NCI-H2196 treated with DMSO at 0.1 percent for 48 hours (cell line): ENCODE measurements around the gene PTGIS.

Source experiments
- DNase-seq: peaks from one replicate; lab custom pipeline; 2025; ENCODE audit not compliant: unreplicated experiment; lab: John Stamatoyannopoulos, UW

Gene PTGIS

DNA sequence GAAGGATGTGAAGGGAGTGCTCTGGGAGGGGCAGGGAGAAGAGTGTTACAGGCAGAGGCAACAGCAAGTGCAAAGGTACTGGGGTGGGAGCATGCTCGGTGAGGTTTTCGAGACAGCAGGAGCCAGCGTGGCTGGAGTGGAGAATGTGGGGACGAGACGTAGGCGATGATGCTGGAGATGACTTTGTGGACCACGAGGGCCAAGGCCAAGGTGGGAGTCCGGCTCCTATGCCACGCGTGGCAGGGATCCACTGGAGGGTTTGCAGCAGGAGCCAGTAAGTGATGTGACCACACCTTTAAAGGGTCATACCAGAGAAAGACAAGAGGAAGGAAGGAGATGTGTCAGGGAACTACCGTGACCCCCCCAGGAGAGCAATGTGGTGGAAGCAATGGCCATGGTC is 7.3 kb downstream of the PTGIS start:
- no peak for DNase-seq

DNA sequence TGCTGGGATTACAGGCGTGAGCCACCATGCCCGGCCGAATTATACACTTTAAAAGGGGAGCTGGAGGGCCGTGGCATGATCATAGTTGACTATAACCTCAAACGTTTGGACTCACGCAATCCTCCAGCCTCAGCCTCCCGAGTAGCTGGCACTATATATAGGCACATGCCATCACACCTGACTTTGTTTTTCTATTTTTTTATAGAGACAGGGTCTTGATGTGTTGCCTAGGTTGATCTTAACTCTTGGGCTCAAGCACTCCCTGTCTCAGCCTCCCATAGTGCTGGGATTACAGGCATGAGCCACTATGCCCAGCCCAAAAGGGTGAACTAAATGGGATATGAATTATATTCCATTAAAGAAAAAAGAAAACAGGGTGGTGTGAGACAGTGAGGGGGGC is 7.8 kb downstream of the PTGIS start:
- no peak for DNase-seq

DNA sequence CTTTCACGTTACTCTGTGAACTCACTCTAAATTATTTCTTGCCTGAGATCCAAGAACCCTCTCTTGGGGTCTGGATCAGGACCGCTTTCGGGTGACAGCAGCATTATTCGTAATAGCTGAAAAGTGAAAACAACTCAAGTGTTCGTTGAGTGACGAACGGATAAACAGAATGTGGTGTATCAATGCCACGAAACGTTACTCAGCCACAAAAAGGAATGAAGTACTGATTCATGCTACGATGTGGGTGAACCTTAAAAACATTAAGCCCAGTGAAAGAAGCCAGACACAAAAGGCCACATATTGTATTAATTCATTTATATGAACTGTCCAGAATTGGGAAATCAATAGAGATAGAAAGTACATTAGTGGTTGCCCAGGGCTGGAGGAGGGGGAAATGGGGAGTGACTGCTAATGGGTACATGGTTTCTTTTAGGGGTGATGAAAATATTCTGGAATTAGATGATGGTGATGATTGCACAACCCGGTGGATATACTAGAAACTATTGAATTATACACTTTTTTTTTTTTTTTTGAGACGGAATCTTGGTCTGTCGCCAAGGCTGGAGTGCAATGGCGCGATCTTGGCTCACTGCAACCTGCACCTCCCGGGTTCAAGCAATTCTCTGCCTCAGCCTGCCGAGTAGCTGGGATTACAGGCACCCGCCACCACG is 8.4 kb downstream of the PTGIS start:
- DNase-seq = no peak

DNA sequence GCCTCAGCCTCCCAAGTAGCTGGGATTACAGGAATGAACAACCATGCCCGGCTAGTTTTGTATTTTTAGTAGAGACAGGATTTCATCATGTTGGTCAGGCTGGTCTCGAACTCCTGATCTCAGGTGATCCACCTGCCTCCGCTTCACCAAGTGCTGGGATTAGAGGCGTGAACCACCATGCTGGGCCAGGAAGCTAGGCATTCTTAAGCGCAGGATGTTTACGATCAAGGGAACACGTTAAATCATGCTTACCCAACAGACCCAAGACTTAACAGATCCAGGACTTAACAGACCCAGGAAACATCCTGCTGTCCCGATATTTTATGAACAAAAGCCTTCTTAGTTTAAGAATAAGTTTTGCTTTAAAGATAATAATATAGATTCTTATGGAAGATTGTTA is 9.1 kb downstream of the PTGIS start:
- DNase-seq = no peak

DNA sequence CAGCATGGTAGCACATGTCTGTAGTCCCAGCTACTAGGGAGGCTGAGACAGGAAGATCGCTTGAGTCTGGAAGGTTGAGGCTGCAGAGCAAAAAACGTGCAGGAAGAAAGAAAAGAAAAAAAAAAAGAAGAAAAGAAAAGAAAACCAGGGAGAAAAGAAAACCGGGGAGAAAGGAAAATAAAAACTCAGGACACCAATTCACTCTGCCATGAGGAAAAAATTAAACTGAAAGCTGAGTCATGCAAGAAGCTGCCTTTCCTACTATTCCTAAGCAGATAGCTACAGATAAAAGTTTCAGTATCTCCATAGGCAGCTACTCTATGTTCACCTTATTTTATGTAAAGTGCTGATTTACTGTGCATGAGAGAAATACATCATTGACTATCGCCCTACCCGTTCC is 10.5 kb downstream of the PTGIS start:
- DNase-seq = no peak

DNA sequence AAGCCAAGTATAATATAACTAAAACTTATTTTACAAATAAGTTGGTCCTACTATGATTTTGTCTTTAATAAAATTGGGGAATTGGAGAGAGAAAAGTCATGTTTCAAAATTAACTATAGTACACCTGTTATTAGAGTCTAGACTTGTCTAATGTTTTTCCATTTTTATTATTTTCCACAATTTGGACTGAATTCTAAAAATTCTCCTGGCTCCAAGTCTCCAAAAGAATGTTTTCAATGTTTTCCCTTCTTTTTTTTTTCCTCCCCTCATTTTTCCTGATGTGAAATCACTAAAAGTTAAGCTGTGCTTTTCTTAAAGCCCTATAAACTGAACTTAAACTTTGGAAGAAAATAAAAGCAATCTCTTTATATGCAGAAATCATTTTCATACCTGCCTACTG is 11.3 kb downstream of the PTGIS start:
- DNase-seq = no peak

DNA sequence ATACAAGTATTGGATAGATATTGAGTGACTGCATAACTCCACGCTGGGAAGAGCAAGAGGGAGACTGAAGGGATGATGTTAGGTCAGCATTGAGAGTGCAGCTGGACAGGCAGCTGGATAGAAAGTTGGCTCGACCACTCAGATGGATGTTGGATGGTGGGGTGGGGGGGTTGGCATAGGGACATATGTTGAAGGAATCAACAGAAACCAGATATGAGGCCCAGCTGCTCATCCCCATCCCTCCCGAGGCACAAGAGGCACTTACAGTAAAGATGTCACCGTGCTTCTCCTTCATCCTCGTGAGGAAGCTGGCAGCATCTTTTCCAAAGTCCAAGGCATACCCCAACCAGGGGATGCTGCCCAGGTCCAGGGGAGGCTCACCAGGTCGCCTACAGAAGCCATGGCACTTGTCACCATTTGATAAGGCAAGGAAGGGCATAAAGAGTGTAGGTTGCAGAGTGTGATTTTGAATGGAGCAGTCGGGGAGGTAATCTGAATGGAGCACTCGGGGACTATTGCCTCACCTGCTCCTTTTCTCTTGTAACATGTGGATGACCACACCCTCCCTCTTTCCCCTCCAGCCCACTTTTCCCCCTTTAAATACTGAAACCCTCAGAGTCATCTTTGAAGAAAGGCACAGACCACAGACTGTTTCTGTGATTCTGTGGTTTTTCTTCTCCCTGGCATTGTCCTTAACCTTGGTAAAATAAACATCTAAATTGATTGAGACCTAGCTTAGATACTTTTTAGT is 18.0 kb downstream of the PTGIS start:
- no peak for DNase-seq

DNA sequence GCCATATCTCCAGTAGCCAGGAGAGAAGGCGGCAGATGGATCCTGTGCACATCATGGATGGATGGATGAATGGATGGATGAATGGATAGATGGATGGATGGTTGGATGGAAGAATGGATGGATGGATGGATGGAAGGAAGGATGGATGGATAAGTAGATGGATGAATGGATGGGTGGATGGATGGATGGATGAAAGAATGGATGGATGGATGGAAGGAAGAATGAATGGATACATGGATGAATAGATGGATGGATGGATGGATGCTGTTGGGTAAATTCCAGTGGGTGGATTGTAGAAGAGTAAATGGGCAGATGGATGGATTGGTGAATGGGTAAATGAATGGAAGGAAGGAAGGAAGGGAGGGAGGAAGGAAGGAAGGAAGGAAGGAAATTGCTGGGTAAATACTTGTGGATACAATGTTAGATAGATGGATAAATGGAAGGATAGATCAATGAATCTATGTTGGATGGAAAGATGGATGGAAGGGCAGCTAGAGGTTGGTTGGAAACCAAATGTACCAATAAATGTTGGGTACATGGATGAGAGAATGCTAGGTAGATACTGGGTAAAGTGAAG is 19.5 kb downstream of the PTGIS start:
- DNase-seq = no peak

DNA sequence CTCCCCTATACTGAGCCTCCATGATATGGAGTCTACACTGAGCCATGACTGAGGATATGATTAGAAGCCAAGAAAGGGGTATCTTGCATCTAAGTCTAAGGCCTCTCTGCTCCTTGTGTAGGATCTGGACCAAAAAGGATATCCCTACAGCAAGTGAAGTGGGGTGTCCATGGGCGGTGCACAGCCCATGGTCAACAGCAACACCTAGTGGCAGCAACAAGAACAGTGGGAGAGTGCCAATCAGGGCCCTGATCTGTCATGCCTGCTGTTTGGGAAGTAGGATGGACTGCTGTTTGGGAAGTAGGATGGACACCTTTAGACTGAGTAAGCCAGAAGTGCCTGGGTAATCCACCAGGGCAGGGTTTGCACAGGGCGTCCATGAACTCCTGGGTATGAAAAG is 22.4 kb downstream of the PTGIS start:
- no peak for DNase-seq

DNA sequence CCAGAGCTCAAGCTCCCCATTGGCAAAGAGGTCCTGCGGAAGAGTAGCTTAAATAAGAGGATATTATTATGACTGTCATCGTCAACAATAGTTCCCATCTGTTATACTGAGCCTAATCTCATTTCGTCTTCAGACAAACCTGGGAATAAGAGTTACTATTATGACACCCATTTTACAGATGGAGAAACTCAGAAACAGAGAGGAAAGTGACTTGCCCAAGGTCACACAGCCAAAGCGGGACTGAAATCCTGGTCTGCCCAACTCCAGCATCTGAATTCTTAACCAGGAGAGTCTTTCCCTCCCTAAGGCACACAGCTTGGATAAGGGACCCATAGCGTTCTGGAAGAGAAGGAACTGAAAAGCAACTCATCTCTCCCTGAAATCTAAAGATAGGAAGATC is 23.4 kb downstream of the PTGIS start:
- no peak for DNase-seq

DNA sequence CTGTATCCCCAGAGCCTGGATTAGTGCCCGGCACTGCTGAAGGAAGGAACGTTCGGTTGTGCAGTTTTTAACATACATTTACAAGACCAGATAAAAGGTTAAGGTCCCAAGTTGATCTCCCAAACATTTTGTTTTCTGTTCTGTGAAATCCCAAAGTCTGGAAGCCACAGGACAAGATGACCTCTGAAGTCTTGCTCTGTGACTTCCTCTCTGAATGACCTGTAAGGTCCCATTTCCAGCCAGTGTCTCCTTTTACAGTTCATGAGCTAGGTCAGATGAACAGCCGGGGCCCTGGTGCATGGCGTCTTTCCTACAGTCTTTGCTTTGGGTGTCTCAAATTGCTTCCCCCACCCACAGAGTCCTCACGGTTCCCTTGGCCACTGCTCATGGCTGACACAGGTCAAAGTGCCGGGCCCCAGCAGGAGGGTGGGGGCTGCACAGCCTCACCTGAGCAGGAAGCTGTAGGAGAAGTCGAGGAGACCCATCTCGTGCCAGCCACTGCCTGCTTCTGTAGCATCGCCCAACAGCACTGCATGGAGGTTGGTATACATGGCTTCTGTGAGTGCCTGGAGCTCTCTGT is 24.0 kb downstream of the PTGIS start:
- DNase-seq = no peak

DNA sequence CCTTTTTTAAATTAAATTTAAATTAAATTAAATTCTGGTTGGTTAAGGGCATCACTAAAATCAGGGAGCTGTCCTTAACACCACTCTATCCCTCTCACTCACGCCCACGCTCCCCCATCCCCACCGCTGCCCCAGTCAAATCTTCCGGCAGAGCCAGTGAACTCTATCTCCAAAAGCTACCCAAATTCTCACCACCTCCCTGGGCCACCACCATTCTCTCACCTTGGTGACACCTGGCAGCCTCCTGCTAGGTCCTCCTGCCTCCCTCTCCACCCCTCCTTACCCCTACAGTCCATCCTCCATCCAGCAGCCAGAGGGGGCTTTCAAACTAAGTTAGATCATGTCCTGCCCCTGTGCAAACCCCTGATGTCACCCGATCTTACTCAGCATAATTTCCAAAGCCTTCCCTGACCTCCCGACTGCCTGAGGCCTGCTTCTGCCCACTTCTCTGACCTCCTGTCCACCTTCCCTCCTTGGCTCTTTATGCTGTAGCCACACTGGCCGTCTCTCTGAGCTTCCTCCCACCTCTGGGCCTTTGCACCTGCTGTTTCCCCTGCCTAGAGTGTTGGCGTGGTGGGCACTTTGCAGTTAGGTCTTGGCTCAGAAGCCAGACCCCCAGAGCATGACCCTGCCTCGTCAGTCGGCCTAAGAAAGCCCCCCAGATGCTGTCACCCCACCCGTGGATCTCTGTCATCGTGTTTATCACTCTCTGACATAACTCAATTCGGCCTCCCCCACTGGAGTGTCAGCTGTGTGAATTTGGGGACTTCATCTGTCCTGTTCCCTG is 24.7 kb downstream of the PTGIS start:
- DNase-seq = no peak

DNA sequence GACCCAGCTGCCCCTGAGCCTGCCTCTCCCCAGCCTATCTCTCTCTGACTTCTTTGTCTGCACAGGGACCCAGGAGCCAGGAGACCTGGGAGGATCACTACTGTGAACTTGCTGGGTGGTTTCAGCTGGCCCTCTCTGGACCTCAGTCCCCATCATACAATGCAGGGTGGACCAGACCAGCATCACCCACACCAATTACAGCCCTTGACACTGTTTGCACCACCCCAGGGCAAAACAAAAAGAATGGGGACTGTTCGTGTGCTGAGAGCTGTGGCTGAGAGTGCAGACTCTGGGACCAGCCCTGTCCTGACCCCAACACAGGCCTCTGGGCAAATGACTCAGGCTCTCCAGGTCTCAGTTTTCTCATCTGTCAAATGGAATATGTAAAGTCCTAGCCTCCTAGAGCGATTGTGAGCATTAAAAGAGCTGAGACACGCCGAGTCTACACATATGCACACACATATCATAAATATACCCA is 25.4 kb downstream of the PTGIS start:
- DNase-seq = no peak

DNA sequence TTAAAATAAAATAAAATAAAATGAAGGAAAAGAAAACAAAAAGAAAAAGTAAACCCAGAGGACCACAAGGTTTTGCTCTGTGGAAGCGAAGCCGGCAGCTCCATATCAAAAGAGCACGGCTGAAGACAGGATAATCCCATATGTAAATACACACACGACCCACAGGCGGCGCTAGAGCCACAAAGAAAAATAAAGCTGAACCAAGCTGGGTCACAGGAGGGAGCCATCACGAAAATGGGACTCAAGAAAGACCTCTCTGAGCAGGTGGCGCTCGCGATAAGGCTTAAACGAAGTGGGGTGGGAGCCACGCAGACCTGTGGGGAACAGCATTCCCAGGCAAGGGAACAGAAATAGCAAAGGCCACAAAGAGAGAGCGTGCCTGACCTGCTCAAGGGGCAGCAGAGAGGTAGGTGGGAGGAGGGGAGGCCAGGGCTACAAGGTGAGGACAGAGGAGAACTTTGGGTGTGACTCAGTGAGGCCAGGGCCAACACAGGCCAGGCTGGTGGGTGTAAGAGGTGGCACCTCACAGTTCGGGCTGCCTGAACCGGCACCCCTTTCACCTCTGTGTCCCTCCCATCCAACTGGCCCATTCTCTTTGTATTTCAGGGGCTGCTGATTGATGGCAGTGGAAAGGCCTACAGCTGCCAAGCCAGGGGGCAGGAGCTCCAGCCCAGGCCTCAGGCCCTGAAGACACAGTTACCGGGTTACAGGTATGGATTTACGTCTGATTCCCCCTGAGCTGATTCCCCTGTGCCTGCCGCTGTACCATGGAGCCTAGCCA is 26.0 kb downstream of the PTGIS start:
- DNase-seq = peak; percentile 48

DNA sequence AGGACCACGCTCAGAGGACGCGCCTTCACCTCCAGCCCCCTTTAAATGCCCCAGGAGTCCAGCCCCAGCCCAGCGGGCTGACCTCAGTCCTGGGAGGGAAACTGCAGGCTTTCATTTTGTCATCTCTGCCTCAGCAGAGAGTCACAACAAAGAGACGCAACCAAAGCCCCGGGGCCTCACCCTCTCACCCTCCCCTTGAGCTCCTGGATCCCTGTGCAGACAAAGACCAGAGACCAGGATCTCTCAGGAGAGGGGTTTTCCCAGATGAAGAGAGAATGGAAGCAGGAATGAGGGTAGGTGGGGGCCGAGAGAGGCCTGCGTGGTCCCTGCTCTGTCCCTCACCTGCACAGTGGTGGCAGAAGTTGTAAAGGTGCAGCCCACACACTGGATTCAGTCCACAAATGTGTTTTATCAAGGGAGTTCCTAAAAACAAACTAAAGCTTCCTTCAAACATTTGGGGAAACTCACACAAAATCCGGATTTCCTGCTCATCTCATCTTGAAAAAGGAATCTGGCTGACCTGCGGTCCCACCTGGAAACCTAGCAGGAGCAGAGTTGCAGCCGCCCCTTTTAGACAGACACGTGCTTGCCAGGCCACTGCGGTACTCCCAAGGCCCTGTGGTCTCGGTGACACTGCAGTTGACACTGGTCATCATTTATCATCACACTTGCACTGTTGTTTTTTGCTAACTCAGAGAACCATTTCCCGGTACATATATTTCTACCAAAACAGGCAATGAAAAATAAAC is 27.1 kb downstream of the PTGIS start:
- DNase-seq = no peak

DNA sequence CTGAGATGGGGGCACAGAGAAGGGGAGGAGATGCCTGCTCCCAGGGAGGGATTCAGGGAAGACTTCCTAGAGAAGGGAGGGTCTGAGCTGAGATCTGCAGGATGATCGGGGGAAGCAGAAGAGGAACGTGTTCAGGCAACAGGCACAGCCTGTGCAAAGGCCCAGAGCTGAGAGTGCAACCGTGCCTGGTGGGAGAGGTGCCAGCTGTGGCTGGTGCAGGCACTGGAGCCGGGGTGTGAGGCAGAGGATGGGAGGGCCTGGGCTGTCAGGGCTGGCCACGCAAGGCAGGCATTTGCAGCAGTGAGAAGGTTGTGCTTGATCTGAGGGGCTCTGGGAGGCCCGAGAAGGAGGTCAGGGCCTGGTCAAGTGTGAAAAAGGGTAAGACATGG is 27.7 kb downstream of the PTGIS start:
- no peak for DNase-seq

DNA sequence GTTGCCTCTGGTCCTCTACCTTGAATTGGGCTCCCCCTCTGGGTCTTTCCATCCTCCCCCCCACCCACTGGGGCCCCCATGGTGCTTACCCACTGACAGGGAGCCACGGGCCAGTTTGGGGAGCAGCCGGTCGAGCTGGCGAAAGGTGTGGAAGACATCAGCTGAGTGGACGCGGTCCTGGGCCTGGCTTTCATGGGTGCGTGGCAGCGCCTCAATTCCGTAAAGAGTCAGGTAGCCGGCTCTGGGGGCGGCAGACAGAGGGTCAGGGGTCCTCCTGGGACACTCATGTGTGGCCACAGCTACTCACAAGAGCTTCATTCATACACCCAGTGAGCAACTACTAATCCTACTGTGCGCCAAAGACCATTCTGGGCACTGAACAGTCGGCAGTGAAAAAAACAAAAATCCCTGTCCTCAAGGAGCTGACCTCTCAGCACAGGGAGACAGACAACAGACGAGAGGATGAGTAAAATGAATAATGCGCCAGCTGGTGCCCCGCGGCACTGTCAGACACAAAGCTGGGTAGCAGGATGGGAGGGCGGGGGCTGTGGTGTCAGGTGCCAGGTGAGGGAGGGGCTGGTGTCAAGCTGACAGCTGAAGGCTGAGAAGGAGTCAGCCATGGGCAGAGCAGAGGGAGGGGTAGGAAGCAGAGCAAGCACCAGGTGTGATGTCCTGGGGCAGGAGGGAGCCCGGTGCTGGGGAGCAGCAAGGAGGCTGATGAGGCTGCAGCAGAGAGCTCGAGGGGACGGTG is 28.3 kb downstream of the PTGIS start:
- no peak for DNase-seq

DNA sequence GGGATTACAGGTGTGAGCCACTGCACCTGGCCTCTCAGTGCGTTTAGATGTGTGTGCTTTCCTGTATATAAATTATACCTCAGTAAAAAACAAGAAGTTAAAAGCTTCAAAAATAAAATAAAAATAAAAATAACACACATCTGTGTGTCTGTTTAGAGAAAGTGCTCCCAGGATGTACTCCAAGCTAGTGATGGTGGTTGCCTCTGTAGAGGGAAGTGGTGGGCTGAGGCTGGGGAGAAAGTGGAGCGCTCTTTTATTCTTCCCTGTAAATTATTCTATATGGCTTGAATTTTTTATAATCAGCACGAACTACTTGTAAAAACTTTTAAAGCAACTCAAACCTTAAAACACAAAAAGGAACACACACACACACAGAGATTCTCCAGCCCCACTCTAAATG is 29.0 kb downstream of the PTGIS start:
- no peak for DNase-seq

DNA sequence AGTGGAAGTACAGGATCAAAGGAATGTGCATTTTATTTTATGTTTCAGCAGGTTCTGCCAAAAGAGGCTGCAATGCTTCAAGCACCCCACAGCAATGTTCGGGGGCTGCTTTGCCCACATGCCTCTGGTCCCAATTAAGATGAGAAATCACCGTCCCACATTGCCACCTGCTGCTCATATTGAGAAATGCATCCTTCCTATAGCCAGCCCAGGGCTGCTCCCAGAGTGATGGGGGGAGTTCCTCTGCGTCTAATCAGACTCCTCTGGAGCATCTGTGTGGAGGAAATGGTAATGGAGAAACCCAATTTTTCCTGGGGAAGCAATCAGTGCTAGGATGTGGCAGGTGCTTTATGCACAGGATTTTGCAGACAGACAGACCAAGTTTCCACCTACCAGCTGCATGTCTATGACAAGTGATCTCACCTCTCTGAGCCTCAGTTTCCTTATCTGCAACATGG is 33.7 kb downstream of the PTGIS start:
- DNase-seq = peak; percentile 30
